DOHH2 (cell line): ENCODE measurements around the gene CHST10.

Experiments used
- EZH2phosphoT487 ChIP-seq: fragments of 200-600 bp; sonication (generic); IDR thresholded peaks from 2 replicates; pipeline ENCODE4 v1.6.1; 2017; ENCODE audit warnings: borderline replicate concordance, mild to moderate bottlenecking, antibody characterized with exemption, low read length, moderate library complexity, mixed read lengths
- TF ChIP-seq, protein P1 (sequence below): fragments of 200-600 bp; sonication (generic); IDR thresholded peaks from one replicate; pipeline ENCODE4 v1.5.1; 2014; ENCODE audit warnings: antibody characterized with exemption, mild to moderate bottlenecking, low read depth, low read length; ENCODE audit not compliant: poor library complexity, severe bottlenecking

DNA sequence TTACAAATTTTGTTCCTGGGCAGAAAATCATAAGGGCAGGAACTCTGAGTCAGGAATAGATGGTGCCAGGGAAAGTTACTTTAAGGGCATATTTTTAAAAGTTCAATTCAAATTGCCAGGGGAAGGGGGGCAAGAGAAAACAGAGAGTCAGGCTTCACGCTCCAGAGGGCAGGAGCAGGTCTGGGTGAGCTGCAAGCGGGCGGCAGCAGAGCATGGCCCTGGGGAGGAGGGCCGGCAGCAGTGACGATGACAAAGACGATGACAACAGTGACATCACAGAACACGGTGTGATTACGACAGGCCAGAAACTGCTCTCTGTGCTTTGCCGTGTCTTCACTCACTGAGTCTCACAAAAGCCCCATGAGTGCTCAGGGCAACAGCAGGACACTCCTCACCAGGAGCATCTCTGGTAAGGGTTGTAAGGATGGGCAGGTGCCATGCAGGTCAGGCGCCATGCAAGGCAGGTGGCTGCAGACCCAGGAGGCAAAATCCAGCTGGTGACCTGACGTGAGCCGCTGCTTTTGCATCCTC lies 23.3 kb downstream of the CHST10 start:
- TF ChIP-seq, protein P1, sequence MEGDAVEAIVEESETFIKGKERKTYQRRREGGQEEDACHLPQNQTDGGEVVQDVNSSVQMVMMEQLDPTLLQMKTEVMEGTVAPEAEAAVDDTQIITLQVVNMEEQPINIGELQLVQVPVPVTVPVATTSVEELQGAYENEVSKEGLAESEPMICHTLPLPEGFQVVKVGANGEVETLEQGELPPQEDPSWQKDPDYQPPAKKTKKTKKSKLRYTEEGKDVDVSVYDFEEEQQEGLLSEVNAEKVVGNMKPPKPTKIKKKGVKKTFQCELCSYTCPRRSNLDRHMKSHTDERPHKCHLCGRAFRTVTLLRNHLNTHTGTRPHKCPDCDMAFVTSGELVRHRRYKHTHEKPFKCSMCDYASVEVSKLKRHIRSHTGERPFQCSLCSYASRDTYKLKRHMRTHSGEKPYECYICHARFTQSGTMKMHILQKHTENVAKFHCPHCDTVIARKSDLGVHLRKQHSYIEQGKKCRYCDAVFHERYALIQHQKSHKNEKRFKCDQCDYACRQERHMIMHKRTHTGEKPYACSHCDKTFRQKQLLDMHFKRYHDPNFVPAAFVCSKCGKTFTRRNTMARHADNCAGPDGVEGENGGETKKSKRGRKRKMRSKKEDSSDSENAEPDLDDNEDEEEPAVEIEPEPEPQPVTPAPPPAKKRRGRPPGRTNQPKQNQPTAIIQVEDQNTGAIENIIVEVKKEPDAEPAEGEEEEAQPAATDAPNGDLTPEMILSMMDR = no peak
- no peak for TF ChIP-seq EZH2phosphoT487
